ENCODE results near the gene BPIFB1.

Gene BPIFB1

DNA sequence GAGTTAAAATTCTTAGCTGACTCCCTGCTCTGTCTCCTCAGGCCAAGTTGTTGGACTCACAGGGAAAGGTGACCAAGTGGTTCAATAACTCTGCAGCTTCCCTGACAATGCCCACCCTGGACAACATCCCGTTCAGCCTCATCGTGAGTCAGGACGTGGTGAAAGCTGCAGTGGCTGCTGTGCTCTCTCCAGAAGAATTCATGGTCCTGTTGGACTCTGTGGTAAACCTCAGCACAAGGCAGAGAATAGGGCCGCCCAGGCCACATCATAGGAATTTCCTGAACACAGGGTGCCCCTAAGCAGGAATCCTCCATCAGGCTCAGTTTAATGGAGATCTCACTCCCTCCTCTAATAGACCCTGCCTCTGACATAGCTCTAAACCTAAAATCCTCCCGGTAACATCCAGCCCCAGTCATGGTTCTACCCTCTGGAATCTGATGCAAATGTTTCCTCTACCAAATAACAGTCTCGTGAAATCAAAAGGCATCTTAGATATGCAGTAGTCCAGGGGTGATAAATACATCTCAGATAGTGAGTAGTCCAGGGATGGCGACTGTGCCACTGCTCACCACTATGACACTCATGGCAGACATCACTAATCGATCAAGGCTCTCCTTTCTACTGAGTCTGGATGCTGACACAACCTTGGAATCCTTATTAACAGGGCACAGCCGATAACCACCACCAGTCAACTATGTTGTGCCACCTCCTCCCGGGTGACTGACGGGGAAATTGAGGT, 18.3 kb downstream of the BPIFB1 start:
- H3K4me3 ChIP-seq (ENCODE audit: control insufficient read depth, low read depth, low read length) = no peak overlapping the region
- DNase-seq (ENCODE audit: low read depth) = peak; percentile 34

DNA sequence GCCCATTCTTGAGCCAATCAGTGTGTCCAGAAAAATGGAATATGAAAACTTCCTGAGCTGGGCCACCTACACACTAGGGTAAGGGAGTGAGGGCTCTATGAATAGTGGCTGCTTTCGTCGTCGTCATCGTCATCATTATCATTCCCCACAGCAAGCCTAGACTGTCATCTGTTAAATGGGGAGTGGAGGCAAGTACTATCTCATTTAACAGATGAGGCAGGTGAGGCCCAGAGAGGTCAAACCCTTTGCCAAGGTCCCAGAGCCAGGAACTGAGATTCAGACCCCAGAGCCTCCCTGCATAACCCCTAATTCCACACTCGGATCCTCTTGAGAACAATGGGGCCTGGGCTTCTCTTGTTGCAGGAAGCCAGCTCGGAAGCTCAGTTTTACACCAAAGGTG, 20.6 kb downstream of the BPIFB1 start:
- no peak for DNase-seq (ENCODE audit: low read depth)
- no peak overlapping the region for H3K4me3 ChIP-seq (ENCODE audit: control insufficient read depth, low read depth, low read length)
- TF ChIP-seq, protein P1, sequence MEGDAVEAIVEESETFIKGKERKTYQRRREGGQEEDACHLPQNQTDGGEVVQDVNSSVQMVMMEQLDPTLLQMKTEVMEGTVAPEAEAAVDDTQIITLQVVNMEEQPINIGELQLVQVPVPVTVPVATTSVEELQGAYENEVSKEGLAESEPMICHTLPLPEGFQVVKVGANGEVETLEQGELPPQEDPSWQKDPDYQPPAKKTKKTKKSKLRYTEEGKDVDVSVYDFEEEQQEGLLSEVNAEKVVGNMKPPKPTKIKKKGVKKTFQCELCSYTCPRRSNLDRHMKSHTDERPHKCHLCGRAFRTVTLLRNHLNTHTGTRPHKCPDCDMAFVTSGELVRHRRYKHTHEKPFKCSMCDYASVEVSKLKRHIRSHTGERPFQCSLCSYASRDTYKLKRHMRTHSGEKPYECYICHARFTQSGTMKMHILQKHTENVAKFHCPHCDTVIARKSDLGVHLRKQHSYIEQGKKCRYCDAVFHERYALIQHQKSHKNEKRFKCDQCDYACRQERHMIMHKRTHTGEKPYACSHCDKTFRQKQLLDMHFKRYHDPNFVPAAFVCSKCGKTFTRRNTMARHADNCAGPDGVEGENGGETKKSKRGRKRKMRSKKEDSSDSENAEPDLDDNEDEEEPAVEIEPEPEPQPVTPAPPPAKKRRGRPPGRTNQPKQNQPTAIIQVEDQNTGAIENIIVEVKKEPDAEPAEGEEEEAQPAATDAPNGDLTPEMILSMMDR (conservative IDR thresholded peaks at IDR 0.05; ENCODE audit: control insufficient read depth, insufficient read depth, low read depth, low read length) = no peak

More for the DNA sequence above, 18.3 kb downstream of the BPIFB1 start:
- TF ChIP-seq, protein P1 (conservative IDR thresholded peaks at IDR 0.05; ENCODE audit: control insufficient read depth, insufficient read depth, low read depth, low read length) = no peak

DNA sequence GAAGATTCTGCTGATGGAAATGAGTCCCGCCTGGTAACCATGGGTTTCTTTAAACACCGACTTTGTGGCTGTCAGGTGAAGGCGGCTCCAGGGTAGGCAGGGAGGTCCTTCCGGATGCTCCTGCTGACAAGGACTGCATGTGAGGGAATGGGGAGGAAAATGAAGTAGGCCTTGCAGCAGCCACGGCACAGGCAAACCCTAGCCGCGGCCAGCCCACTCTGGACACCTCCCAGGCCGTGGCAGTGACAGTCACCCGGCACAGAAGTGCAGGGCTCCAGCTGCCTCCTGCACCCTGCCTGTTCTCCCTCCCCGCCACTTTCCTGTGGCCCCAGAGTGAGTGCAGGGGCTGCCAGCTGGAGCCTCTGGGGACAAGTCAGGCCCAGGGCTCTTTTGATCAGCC, 21.0 kb downstream of the BPIFB1 start:
- DNase-seq (ENCODE audit: low read depth) = no peak
- TF ChIP-seq, protein P1 (conservative IDR thresholded peaks at IDR 0.05; ENCODE audit: control insufficient read depth, insufficient read depth, low read depth, low read length) = no peak
- H3K4me3 ChIP-seq (ENCODE audit: control insufficient read depth, low read depth, low read length) = no peak overlapping the region

DNA sequence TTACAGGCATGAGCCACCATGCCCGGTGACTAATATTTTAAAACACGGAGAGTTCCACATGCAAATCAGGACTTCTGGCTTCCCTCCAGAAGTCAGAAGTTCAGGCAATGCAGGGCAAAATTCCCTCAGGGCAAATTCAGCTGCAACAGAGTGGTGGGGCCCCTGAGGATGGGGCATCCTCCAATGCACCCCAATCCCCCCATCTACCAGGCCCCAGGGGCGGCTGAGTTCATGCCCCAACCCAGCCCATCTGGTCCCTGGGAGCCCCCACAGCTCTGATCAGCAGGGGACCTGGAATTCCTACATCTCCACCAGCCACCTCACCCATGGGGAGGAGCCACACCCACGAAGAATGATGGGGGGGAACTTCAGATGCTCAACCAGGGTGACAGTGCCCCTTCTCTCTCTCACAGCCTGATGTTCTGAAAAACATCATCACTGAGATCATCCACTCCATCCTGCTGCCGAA, 22.6 kb downstream of the BPIFB1 start:
- DNase-seq (ENCODE audit: low read depth) = peak; percentile 30
- no peak overlapping the region for H3K4me3 ChIP-seq (ENCODE audit: control insufficient read depth, low read depth, low read length)
- TF ChIP-seq, protein P1 (conservative IDR thresholded peaks at IDR 0.05; ENCODE audit: control insufficient read depth, insufficient read depth, low read depth, low read length) = no peak

DNA sequence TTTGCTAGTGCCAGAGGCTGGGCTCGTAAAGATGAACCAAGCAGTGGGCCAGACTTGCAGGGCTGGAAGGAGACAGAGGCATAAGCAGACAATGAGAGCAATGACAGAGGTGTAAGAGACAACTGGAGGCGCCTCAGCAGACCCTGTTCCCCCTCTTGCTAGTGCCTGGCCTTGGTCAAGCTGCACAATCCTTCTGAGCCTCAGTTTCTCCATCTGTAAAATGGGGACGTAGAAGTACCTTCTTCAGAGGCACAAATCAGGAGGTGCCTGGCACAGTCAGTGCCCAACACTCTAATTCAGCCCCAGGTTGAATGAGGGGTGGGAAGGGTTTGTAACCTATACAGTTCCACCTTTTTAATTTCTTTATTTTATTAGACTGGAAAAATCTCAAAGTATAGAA, 23.2 kb downstream of the BPIFB1 start:
- no peak for DNase-seq (ENCODE audit: low read depth)
- TF ChIP-seq, protein P1 (conservative IDR thresholded peaks at IDR 0.05; ENCODE audit: control insufficient read depth, insufficient read depth, low read depth, low read length) = no peak
- H3K4me3 ChIP-seq (ENCODE audit: control insufficient read depth, low read depth, low read length) = no peak overlapping the region

DNA sequence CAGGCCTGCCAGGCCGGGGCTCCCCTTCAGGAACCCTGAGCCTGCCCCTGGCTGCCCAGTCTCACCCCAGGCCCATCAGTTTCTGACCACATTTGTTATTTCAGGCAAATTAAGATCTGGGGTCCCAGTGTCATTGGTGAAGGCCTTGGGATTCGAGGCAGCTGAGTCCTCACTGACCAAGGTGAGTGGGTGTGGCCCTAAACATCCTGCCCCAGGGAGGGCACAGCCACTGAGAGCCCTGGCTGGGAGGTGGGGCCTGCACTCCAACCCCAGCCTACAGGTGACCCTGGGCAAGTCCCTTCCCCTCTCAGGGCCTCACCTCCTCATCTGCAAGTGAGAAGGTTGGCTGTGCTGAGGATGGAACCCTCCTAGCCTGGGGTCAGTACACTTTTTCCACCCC, 23.8 kb downstream of the BPIFB1 start:
- H3K4me3 ChIP-seq (ENCODE audit: control insufficient read depth, low read depth, low read length) = no peak overlapping the region
- no peak for DNase-seq (ENCODE audit: low read depth)
- TF ChIP-seq, protein P1 (conservative IDR thresholded peaks at IDR 0.05; ENCODE audit: control insufficient read depth, insufficient read depth, low read depth, low read length) = no peak
